GM18907 (cell line): Measurements from ENCODE around the gene PRKAR1B.

Source experiments
- ATAC-seq: cut with Tn5 transposase; IDR thresholded peaks from one replicate; pipeline ENCODE4 v1.9.1; 2021; ENCODE audit warnings: mild to moderate bottlenecking, moderate library complexity; ENCODE audit not compliant: unreplicated experiment

The PRKAR1B gene

GRCh38 chr7:576524-577277 is 150.4 kb downstream of the PRKAR1B start:
- no peak for ATAC-seq

DNA sequence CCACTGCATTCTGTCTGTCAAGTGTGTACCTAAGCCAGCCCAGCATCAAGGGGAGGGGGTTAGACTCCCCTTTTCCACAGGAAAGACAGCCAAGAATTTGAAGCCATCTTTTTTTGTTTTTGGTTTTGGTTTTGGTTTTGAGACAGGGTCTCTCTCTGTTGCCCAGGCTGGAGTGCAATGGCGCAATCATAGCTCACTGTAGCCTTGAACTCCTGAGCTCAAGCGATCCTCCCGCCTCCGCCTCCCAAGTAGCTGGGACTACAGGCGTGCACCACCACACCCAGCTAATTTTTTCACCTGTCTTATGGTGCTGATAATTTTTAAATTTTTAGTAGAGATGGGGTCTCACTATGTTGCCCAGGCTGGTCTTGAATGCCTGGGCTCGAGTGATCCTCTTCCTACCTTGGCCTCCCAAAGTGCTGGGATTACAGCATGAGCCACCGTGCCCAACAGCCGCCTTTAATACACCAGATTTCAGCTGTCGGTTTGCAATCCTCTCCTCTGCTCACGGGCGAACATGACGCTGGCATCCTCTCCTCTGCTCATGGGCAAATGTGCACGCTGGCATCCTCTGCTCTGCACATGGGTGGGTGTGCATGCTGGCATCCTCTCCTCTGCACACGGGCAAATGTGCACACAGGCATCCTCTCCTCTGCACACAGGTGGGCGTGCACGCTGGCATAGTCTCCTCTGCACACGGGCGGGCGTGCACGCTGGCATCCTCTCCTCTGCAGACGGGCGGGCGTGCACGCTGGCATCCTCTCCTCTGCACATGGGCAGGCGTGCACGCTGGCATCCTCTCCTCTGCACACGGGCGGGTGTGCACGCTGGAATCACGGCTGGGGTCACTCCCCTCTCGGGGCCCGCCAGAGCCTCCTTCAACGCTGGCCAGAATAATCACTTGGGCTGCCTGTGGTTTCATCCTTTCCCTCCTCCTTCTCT is 151.4 kb downstream of the PRKAR1B start:
- no peak for ATAC-seq

DNA sequence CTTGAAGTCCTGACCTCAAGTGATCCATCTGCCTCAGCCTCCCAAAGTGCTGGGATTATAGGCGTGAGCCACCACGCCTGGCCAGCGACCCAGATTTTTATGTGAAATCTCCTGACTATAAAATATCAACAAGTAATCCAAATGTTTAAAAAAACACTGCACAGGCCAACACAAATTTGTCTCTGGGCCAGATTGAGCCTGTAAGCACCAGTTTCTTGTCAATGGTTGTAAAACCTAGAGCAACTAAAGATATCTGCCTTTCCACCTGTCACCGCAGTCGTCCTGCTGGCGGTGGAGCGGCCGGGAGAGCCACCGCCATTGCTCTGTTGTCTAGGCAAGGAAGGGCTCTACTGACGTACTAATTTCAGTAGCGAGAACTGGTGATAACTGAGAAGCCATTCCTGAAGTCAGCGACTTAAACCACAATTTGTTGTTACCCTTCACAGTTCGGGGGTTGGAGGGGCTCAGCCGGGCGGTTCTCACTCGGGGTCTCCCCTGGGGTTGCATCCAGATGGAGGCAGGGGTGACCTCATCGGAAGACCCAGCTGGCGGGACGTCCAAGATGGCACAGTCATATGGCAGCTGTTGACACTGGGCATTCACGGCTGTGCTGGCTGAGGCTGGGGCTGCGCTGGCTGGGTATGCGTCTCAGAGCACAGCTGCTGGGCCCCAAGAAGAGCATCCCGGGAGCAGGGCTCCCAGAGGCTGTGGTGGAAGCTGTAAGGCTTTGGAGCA is 152.3 kb downstream of the PRKAR1B start:
- no peak for ATAC-seq

GRCh38 chr7:573933-574381 is 153.1 kb downstream of the PRKAR1B start:
- no peak for ATAC-seq

GRCh38 chr7:573269-573932 is 153.7 kb downstream of the PRKAR1B start:
- no peak for ATAC-seq

DNA sequence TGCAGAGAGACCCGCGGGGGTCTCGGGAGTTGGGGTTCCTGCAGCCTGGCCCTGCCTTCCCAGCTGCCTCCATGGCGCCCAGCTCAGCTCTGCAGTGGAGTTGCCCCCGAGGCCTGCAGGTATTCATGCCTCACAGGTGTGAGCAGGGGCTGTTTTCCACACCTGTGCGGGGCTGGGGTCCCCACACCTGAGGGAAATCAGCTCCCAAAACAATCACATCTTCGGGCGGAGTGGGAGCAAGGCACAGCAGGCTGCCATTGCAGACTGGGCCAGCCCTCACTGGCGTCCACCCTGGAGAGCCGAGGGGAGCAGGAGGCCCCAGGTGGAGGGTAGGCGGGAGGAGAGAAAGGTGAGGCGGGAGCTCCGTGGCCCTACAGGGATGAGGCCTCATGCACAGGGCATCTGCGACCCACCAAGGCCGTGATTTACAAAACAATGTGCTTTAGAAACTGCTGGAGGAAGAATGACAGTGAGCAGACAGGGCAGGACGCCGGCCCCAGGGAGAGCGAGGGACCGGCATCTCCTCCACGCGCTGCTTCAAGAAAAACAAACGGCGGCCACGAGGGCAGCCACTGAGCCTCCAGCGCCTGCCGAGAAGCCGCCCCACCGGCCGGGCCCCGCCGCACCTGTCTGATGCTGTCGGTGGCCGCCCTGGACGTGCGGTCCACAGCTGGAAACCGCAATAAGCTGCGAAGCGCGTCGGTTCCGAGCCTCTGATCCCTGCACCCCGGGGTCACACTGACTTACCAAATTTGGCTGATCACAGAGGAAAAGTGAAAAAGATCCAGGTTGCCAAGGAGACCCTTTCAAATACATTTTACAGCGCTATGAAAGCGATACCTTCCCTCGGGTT is 154.4 kb downstream of the PRKAR1B start:
- no peak for ATAC-seq

GRCh38 chr7:571718-572415 is 155.2 kb downstream of the PRKAR1B start:
- ATAC-seq, result no peak

DNA sequence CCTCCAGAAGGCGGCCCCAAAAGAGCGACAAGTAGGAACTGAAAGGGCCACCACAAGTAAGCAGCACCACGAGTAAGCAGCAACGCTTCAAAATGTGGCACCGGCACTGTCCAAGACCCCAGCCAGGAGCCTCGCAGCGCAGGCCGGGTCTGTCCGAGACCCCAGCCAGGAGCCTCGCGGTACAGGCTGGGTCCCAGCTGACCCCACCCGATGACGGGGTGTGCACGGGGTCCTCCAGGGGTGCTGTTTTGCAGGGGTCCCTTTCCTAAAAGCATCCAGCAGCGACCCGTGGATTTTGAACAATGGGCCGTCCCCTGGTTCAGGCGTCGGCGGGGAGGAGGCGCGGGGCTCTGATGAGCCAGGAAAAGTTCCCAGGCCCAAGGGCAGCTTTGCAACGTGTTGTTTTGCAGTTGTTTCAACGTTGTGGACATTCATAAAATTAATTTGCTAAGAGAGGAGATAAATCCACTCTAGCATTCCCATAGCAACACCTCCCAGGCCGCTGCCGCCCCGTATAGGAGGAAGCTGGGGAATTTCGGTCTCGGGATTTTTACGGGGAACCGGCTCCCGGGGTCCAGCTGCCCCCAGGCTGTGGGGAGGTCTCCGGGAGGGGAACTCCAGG is 155.9 kb downstream of the PRKAR1B start:
- ATAC-seq, result no peak

GRCh38 chr7:570801-571070 is 156.3 kb downstream of the PRKAR1B start:
- ATAC-seq, result no peak

DNA sequence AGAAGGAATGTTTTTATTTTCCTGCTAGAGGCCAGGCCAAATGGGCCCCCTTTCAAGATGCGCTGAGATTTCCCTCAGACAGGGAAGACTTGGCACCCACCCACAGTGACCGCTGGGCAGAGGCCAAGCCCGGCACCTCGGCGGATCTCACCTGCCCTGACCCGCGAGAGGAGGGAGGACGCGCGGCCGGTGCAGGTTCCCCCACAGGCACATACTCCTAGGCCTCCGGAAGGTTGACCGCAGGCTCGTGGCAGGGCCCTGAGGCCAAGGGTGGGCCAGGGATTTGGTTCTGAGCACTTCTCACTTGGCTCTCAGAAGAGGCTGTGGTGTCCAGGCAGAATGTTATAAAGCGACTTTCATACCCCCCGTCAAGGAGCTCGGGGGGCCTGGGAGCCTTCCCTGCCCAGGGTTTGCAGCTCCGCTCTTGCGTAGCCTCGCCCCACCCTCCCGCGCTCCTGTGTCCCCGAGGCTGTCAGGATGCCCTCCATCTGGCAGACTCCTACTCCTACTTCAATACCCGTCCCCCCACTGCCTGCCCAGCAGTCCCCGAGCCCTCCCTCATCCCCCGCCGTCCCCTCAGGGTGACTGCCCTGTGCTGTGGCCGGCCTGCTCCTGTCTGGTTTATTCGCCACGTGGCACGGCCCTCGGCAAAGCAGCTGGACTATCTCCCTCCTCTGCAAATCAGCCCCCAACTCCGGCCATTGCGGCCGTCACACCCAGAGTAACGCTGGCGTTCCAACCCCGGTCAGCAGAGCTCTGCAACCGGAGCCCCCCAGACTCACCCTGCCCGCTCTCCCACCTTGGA is 156.9 kb downstream of the PRKAR1B start:
- no peak for ATAC-seq

GRCh38 chr7:569071-569855 is 157.8 kb downstream of the PRKAR1B start:
- ATAC-seq, result no peak

DNA sequence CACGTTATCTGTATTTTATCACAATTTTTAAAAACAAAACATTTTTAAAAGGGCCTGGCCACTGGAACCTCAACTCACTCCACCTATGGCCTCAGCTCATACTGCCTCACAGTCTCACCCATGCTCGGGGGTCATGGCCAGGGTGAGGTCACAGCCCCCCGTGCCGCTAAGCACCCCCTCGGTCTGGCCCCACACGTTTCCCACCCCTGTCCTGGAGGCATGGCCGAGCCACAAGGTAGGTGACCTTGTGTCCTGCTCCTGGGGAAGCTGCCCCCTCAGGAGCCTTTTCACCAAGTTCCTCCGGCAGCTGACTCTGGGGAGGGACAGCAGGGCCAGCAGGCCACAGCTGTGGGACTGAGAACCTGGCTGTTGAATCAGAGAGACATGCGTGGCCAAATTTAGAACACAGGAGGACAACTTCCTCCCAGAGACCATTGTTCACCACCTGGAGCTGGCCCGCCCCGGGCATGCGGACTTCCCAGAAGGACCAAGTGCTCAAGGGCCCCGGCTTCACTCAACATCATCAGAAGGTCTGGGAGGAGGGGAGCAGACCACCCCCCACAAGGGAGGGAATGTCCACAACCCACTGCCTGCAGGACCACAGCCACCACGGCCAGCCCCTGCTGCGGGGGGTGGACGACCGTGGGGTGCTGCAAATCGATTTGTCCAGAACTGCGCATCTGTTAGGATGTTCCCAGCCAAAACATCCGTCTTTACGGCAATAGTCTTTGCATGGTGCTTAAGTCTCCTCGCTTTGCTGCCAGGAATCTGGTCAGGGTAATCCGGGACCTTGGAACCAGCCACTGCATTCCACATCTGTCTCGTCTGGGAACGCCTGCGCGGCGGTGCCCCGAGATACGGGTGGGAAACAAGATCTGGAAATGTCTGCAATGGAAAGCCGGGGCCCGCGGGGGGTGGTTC is 158.8 kb downstream of the PRKAR1B start:
- no peak for ATAC-seq

DNA sequence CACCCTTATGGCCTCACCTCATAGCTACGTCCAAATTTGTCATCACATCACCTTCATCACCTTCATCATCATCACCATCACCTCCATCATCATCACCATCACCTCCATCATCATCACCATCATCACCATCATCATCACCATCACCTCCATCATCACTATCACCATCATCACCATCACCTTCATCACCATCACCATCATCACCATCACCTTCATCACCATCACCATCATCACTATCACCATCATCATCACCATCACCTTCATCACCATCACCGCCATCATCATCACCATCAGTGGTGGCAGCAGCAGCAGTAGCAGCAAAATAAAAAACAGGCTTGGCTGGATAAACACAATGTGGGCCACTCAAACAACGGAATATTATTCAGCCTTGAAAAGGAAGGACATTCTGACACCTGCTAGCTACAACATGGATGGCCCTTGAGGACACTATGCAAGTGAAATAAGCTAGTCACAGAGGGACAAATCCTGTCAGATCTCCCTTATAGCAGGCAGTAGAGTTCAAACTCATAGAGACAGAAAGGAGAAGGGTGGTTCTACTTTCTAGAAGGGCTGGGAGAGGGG is 159.7 kb downstream of the PRKAR1B start:
- no peak for ATAC-seq

- ATAC-seq, result no peak
Measured at GRCh38 chr7:566100-566499, 161.0 kb downstream of the PRKAR1B start.

DNA sequence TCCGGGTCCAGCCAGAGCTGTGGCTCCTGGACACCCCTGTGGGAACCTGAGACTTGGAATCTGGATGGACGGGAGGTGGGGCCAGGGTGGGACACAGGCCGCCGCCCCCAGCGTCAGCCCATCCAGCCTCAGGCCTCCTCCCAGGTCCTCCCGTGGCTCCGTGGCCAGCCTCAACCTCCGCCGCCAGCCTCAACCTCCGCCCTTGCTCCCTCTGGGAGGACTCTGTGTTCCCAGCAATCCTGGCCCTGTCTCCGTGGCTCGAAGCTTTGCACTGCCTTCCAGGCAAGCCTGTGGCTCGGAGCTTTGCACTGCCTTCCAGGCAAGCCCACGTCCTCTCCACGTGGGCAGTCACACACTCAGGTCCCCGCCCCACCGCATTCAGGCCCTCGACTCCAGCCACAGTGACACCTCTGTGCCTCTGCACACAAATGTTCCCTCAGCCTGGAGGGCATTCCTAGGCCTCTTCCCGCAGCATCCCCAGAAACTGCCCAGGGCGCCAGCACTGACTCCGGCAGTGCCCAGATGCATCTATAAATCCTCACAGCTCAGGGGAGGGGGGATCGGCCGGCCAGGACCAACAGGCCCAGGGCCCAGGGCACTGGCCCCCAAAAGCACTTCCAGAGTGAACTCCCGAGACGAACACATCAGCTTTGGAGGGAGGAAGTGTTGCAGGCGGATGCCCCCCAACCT is 162.8 kb downstream of the PRKAR1B start:
- ATAC-seq, result no peak
